H1 (cell line): Measurements from ENCODE around the gene JPH3. TPM values are rescaled to one million over a fixed set of nuclear protein-coding genes. Genes with fewer than 3 reads are reported as not detected.

Source experiments
- CTCF ChIA-PET: fragments of 300-600 bp; sonication (Branson Sonifier 250); formaldehyde crosslinking; loops from one replicate; lab custom pipeline; 2021; ENCODE audit not compliant: partially characterized antibody; lab: Charles Lee
- POLR2A ChIA-PET: fragments of 300-600 bp; sonication (Branson Sonifier 250); formaldehyde crosslinking; loops from one replicate; lab custom pipeline; 2021; ENCODE audit warnings: inconsistent platforms; ENCODE audit not compliant: partially characterized antibody; lab: Charles Lee
- DNase-seq, 2 experiments: peaks; one replicate each; pipeline versions ENCODE4 v3.0.0 to v3.0.0-alpha.2; 2010 to 2022; ENCODE audit warnings: low spot score in 2 of 2, low read depth in 1 of 2, mixed read lengths in 1 of 2
- FAIRE-seq: peaks from 2 replicates; lab custom pipeline; 2011; peaks lifted over from hg19 to GRCh38; lab: Jason Lieb, UNC
- H2AFZ ChIP-seq: 2 replicates; pipeline ENCODE4 v1.8.1; 2012; ENCODE audit warnings: low read length, inconsistent platforms
- H2AK5ac ChIP-seq: 2 replicates; pipeline ENCODE4 v1.6.1; 2013; ENCODE audit warnings: low read depth, low read length
- H2BK120ac ChIP-seq: replicated peaks from 2 replicates; pipeline ENCODE3; 2013; ENCODE audit warnings: low read depth, low read length, inconsistent platforms
- H2BK12ac ChIP-seq: 2 replicates; pipeline ENCODE4 v1.6.1; 2013; ENCODE audit warnings: low read depth, low read length
- H2BK15ac ChIP-seq: 2 replicates; pipeline ENCODE4 v1.6.1; 2013; ENCODE audit warnings: low read length
- H2BK20ac ChIP-seq: 2 replicates; pipeline ENCODE4 v1.6.1; 2013; ENCODE audit warnings: low read length
- H2BK5ac ChIP-seq: 2 replicates; pipeline ENCODE4 v1.6.1; 2013; ENCODE audit warnings: low read depth, low read length
- H3K14ac ChIP-seq: 2 replicates; pipeline ENCODE4 v1.6.1; 2013; ENCODE audit warnings: inconsistent platforms; ENCODE audit not compliant: insufficient read length
- H3K18ac ChIP-seq: 2 replicates; pipeline ENCODE4 v1.6.1; 2013; ENCODE audit warnings: low read length; ENCODE audit errors: extremely low read depth
- H3K23ac ChIP-seq: 2 replicates; pipeline ENCODE4 v1.6.1; 2013; ENCODE audit warnings: inconsistent platforms; ENCODE audit not compliant: insufficient read length
- H3K23me2 ChIP-seq: 2 replicates; pipeline ENCODE4 v1.6.1; 2013; ENCODE audit warnings: low read depth, low read length
- H3K27ac ChIP-seq: 2 replicates; pipeline ENCODE4 v1.6.1; 2011; ENCODE audit warnings: low read depth, low read length, inconsistent platforms
- H3K27me3 ChIP-seq, 4 experiments: replicated peaks in 1 of 4; 1 replicate in 1 of 4; 2 replicates in 3 of 4; pipeline versions ENCODE4 v1.6.1 to v1.8.1; 2011 to 2013; ENCODE audit warnings: low read length in 3 of 4, mild to moderate bottlenecking in 3 of 4, inconsistent platforms in 2 of 4, mixed read lengths in 2 of 4, moderate library complexity in 1 of 4; ENCODE audit not compliant: control insufficient read depth in 3 of 4, insufficient read depth in 3 of 4; ENCODE audit errors: extremely low read depth in 1 of 4
- H3K36me3 ChIP-seq, 4 experiments: 2 replicates each; pipeline versions ENCODE4 v1.6.1 to v1.8.1; 2011 to 2013; ENCODE audit warnings: mild to moderate bottlenecking in 4 of 4, low read length in 3 of 4, moderate library complexity in 2 of 4, control low read depth in 1 of 4, inconsistent platforms in 1 of 4; ENCODE audit not compliant: insufficient read depth in 4 of 4, control insufficient read depth in 2 of 4
- H3K4ac ChIP-seq: replicated peaks from 2 replicates; pipeline ENCODE3; 2013; ENCODE audit warnings: low read length, low read depth, mixed read lengths, inconsistent platforms; ENCODE audit not compliant: insufficient read length
- H3K4me1 ChIP-seq, 4 experiments: replicated peaks in 1 of 4; 1 replicate in 1 of 4; 2 replicates in 3 of 4; pipeline versions ENCODE4 v1.6.1 to v1.8.1; 2011 to 2013; ENCODE audit warnings: low read length in 3 of 4, inconsistent platforms in 2 of 4, mixed read lengths in 1 of 4; ENCODE audit not compliant: insufficient read depth in 4 of 4, control insufficient read depth in 3 of 4
- H3K4me2 ChIP-seq, 2 experiments: 2 replicates each; pipeline versions ENCODE4 v1.6.1 to v1.8.1; 2011 to 2013; ENCODE audit warnings: low read depth in 2 of 2, low read length in 2 of 2, control low read depth in 1 of 2, inconsistent platforms in 1 of 2, mild to moderate bottlenecking in 1 of 2; ENCODE audit not compliant: insufficient read depth in 1 of 2
- H3K4me3 ChIP-seq, 4 experiments: fragments of 200-600, 300-600 bp in 1 of 4; sonication (generic), shearing (Covaris generic), sonication (Bioruptor Twin) in 1 of 4; 2 replicates each; pipeline versions ENCODE4 v1.5.1 to v1.8.1; 2011 to 2016; ENCODE audit warnings: low read length in 4 of 4, low read depth in 3 of 4, control low read depth in 2 of 4, inconsistent platforms in 2 of 4, mild to moderate bottlenecking in 2 of 4, mixed read lengths in 1 of 4, moderate library complexity in 1 of 4; ENCODE audit not compliant: insufficient read depth in 2 of 4; ENCODE audit errors: extremely low read depth in 1 of 4
- H3K56ac ChIP-seq: replicated peaks from 2 replicates; pipeline ENCODE3; 2013; ENCODE audit warnings: low read depth, mild to moderate bottlenecking, mixed read lengths, low read length, inconsistent platforms; ENCODE audit not compliant: insufficient read length
- H3K79me1 ChIP-seq: 2 replicates; pipeline ENCODE4 v1.6.1; 2013; ENCODE audit warnings: low read depth, low read length, control low read depth
- H3K79me2 ChIP-seq, 2 experiments: 2 replicates each; pipeline versions ENCODE4 v1.6.1 to v1.8.1; 2012 to 2013; ENCODE audit warnings: low read length in 2 of 2, mild to moderate bottlenecking in 2 of 2, inconsistent platforms in 1 of 2; ENCODE audit not compliant: insufficient read depth in 2 of 2, control insufficient read depth in 1 of 2
- H3K9ac ChIP-seq, 4 experiments: replicated peaks in 1 of 4; 1 replicate in 1 of 4; 2 replicates in 3 of 4; pipeline versions ENCODE4 v1.6.1 to v1.8.1; 2011 to 2013; ENCODE audit warnings: low read depth in 3 of 4, low read length in 3 of 4, control low read depth in 2 of 4, mild to moderate bottlenecking in 2 of 4, moderate library complexity in 2 of 4, inconsistent platforms in 1 of 4; ENCODE audit errors: extremely low read depth in 1 of 4
- H3K9me3 ChIP-seq, 2 experiments: 2 replicates each; pipeline versions ENCODE4 v1.6.1 to v1.8.1; 2012 to 2013; ENCODE audit warnings: mild to moderate bottlenecking in 2 of 2, moderate library complexity in 2 of 2, control low read depth in 1 of 2, inconsistent platforms in 1 of 2, low read depth in 1 of 2, low read length in 1 of 2, mixed read lengths in 1 of 2; ENCODE audit not compliant: insufficient read depth in 2 of 2
- H4K20me1 ChIP-seq, 2 experiments: replicated peaks in 1 of 2; 2 replicates each; pipeline versions ENCODE3 to v1.8.1; 2011 to 2013; ENCODE audit warnings: inconsistent platforms in 2 of 2, low read length in 2 of 2, mild to moderate bottlenecking in 1 of 2; ENCODE audit not compliant: insufficient read depth in 2 of 2, control insufficient read depth in 1 of 2
- H4K5ac ChIP-seq: 2 replicates; pipeline ENCODE4 v1.6.1; 2013; ENCODE audit warnings: low read length, low read depth, mixed read lengths, inconsistent platforms; ENCODE audit not compliant: insufficient read length
- H4K8ac ChIP-seq: 2 replicates; pipeline ENCODE4 v1.8.0; 2013; ENCODE audit warnings: mild to moderate bottlenecking, moderate library complexity, low read length, inconsistent platforms; ENCODE audit not compliant: insufficient read depth; ENCODE audit errors: extremely low read depth
- H4K91ac ChIP-seq: replicated peaks from 2 replicates; pipeline ENCODE3; 2013; ENCODE audit warnings: low read length, mixed read lengths, inconsistent platforms; ENCODE audit not compliant: insufficient read length
- ATF3 ChIP-seq: IDR thresholded peaks from 2 replicates; pipeline ENCODE4 v1.6.1; 2011; ENCODE audit warnings: low read depth, mild to moderate bottlenecking, low read length; ENCODE audit not compliant: insufficient read depth
- CHD1 ChIP-seq: IDR thresholded peaks from 2 replicates; pipeline ENCODE4 v1.6.1; 2012; ENCODE audit warnings: low read depth, low read length, improper control_type of control experiment
- EZH2 ChIP-seq: fragments of 200-600 bp; sonication (generic); IDR thresholded peaks from 2 replicates; pipeline ENCODE4 v1.7.1; 2012; ENCODE audit warnings: low read depth, mild to moderate bottlenecking, moderate library complexity, low read length, inconsistent platforms; ENCODE audit not compliant: severe bottlenecking
- JUND ChIP-seq: IDR thresholded peaks from 2 replicates; pipeline ENCODE4 v1.6.1; 2011; ENCODE audit warnings: mild to moderate bottlenecking, improper control_type of control experiment, low read length
- MAFK ChIP-seq: IDR thresholded peaks from 2 replicates; pipeline ENCODE4 v1.6.1; 2012; ENCODE audit warnings: low read depth, mild to moderate bottlenecking, improper control_type of control experiment, low read length
- RAD21 ChIP-seq, 2 experiments: IDR thresholded peaks in 1 of 2; conservative IDR thresholded peaks in 1 of 2; 2 replicates each; pipeline ENCODE4 v1.6.1; 2011; ENCODE audit warnings: low read depth in 2 of 2, low read length in 2 of 2, improper control_type of control experiment in 1 of 2, inconsistent platforms in 1 of 2, mild to moderate bottlenecking in 1 of 2, moderate library complexity in 1 of 2
- RFX5 ChIP-seq: IDR thresholded peaks from 2 replicates; pipeline ENCODE4 v1.6.1; 2011; ENCODE audit warnings: low read depth, low read length, improper control_type of control experiment, borderline replicate concordance
- SIN3A ChIP-seq, 2 experiments: IDR thresholded peaks in 1 of 2; conservative IDR thresholded peaks in 1 of 2; 2 replicates each; pipeline ENCODE4 v1.6.1; 2011 to 2012; ENCODE audit warnings: low read length in 2 of 2, improper control_type of control experiment in 1 of 2, low read depth in 1 of 2, mild to moderate bottlenecking in 1 of 2
- ZNF274 ChIP-seq: IDR thresholded peaks from 2 replicates; pipeline ENCODE4 v1.7.0; 2012; ENCODE audit warnings: low read length, borderline replicate concordance; ENCODE audit errors: extremely low read depth
- WGBS, 2 experiments: shearing (Covaris generic) in 1 of 2; methylation state at CpG; one replicate each; pipeline versions ENCODE4 v1.1.6 to v1.1.7; 2013 to 2015; ENCODE audit warnings: low lambda C conversion rate in 2 of 2, mixed read lengths in 2 of 2, inconsistent platforms in 1 of 2, low coverage in 1 of 2, missing lambda C conversion rate in 1 of 2; ENCODE audit not compliant: insufficient replicate concordance in 2 of 2, insufficient coverage in 1 of 2, insufficient read length in 1 of 2; ENCODE audit errors: extremely low coverage in 1 of 2, missing lambda C conversion rate in 1 of 2; 5-methylcytosine and 5-hydroxymethylcytosine counted together
- polyA plus RNA-seq, 7 experiments: library from polyadenylated mRNA; depleted of rRNA in 3 of 7; stranded (reverse) in 5 of 7; unstranded in 2 of 7; fragments of >200 nt in 5 of 7; fragments of 200-250 nt in 2 of 7; gene quantifications; 1 replicate in 5 of 7; 2 replicates in 1 of 7; 4 replicates in 1 of 7; pipeline versions ENCODE4 v1.2.1 to v1.2.3, GENCODE V29; 2011 to 2013; ENCODE audit warnings: missing spikeins in 2 of 7, mixed read lengths in 2 of 7
- total RNA-seq: library from RNA; stranded (reverse); fragmentation: NEBNext Ultra II Directional; extraction: Animal tissue kit (Norgen Biotek cat#: 25700); gene quantifications from 2 replicates; pipeline ENCODE4 v1.2.1, GENCODE V29; 2021
- TF ChIP-seq, protein P1 (sequence below): IDR thresholded peaks from 2 replicates; pipeline ENCODE4 v1.6.1; 2012; ENCODE audit warnings: low read length, inconsistent platforms

JPH3 gene
- total and polyA plus RNA-seq, 2 of the 8 experiments (the other 6 are each of a cell fraction or from before 2014, with no cell fraction given): 10.3 to 28.3 TPM

DNA sequence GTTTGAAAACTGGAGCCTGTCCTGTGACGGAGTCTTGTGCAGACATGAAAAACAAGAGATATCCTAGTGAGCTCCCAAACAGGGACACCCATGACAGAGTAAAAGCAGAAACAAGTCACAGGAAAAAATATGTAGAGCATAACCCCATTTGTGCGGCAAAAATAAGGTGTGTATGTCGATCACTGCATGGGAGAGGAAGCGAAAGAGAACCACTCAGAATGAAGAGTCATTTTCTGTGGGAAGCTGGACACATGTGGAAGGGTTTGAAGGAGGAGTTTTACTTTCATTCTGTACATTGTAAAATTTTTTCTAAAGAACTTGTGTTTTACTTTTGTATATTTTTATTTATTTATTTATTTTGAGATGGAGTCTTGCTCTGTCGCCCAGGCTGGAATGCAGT, 72.1 kb downstream of the JPH3 start:
- 89% methylated on average over 5 of the region's 5 CpGs; no CpG with 5 or more reads in 1 of the 2 experiments for WGBS, 2 experiments
- no peak overlapping the region for H2AFZ ChIP-seq
- H3K9me3 ChIP-seq: no peaks in the 10 kb centered on the region
- H3K27ac ChIP-seq: no peak overlapping the region
- H3K9ac ChIP-seq: no peak overlapping the region
- TF ChIP-seq CHD1 (no peak), ZNF274 (no peak), RAD21 (IDR thresholded peaks at IDR 0.05 in 1 of 2, conservative IDR thresholded peaks at IDR 0.05 in 1 of 2; ENCODE audit: low read depth in 2 of 2, low read length in 2 of 2) (no peak), RFX5 (no peak), SIN3A (conservative IDR thresholded peaks at IDR 0.05 in 1 of 2, IDR thresholded peaks at IDR 0.05 in 1 of 2; ENCODE audit: low read depth in 1 of 2, low read length in 2 of 2) (no peak), MAFK (no peak), JUND (no peak), ATF3 (no peak), EZH2 (no peak)
- TF ChIP-seq, protein P1, sequence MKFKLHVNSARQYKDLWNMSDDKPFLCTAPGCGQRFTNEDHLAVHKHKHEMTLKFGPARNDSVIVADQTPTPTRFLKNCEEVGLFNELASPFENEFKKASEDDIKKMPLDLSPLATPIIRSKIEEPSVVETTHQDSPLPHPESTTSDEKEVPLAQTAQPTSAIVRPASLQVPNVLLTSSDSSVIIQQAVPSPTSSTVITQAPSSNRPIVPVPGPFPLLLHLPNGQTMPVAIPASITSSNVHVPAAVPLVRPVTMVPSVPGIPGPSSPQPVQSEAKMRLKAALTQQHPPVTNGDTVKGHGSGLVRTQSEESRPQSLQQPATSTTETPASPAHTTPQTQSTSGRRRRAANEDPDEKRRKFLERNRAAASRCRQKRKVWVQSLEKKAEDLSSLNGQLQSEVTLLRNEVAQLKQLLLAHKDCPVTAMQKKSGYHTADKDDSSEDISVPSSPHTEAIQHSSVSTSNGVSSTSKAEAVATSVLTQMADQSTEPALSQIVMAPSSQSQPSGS: no peak
- no peak overlapping the region for H4K5ac ChIP-seq
- no peaks in the 10 kb centered on the region for H3K27me3 ChIP-seq
- H3K4me1 ChIP-seq: peaks cover 0 to 3% (median 1%) of the 10 kb centered on the region in 4 experiments; a peak in 3 of 7 replicates
- no peak overlapping the region for H4K8ac ChIP-seq
- H3K79me1 ChIP-seq: no peaks in the 10 kb centered on the region
- H4K91ac ChIP-seq: no peak overlapping the region
- H3K4me2 ChIP-seq: no peak overlapping the region
- H2BK20ac ChIP-seq: no peak overlapping the region
- no peak overlapping the region for H3K4me3 ChIP-seq
- no peaks in the 10 kb centered on the region for H3K23me2 ChIP-seq
- DNase-seq (no peak), FAIRE-seq (no peak)
- no peak overlapping the region for H3K4ac ChIP-seq
- peaks cover 3% of the 10 kb centered on the region in 2 experiments for H4K20me1 ChIP-seq
- H3K18ac ChIP-seq: no peak overlapping the region
- H2BK120ac ChIP-seq: no peak overlapping the region
- H2BK15ac ChIP-seq: no peak overlapping the region
- CTCF ChIA-PET: interaction anchor here (0.8 to 1.7 kb wide), 8 partner anchors 7 to 104 kb away, joined by 3 to 8 read pairs (median 4); no protein-coding TSS in a partner anchor
- no peak overlapping the region for H3K14ac ChIP-seq
- no peak overlapping the region for H3K23ac ChIP-seq
- POLR2A ChIA-PET: interaction anchor here (0.8 kb wide), 2 partner anchors 19 to 91 kb away, joined by 3 to 4 read pairs; partner anchors contain the start of gene KLHDC4
- no peak overlapping the region for H2BK12ac ChIP-seq
- H2BK5ac ChIP-seq: no peak overlapping the region
- H3K36me3 ChIP-seq: no peaks in the 10 kb centered on the region; a peak in 1 of 8 replicates
- H3K79me2 ChIP-seq: no peaks in the 10 kb centered on the region
- H3K56ac ChIP-seq: no peak overlapping the region
- no peak overlapping the region for H2AK5ac ChIP-seq
